ENCODE measurements around the gene ZNF672.

- no peak for TF ChIP-seq CTCF (IDR thresholded peaks at IDR 0.05; ENCODE audit: poor library complexity)
- TF ChIP-seq EZH2 (IDR thresholded peaks at IDR 0.05; ENCODE audit: borderline replicate concordance): no peak
- no peak for TF ChIP-seq EZH2phosphoT487 (IDR thresholded peaks at IDR 0.05; ENCODE audit: low read depth, severe bottlenecking, unreplicated experiment)
Measured at GRCh38 chr1:248890549-248891498, 52.8 kb downstream of the ZNF672 start.
